Stomach (tissue), 9 donors: Measurements from ENCODE around the gene ZBTB32. TPM values are rescaled to one million over a fixed set of nuclear protein-coding genes. Genes with fewer than 3 reads are reported as not detected.

Experiments
- DNase-seq, 2 donors: peaks; one replicate each; pipeline versions ENCODE4 v3.0.0 to v3.0.0-alpha.2; 2013 to 2019
- H3K27ac ChIP-seq, 5 donors: fragments of 200-600 bp in 4 of 5; sonication (generic) in 4 of 5; one replicate each; pipeline ENCODE4 v1.5.1; 2013 to 2019; ENCODE audit warnings: mild to moderate bottlenecking in 1 of 5, moderate library complexity in 1 of 5
- H3K27me3 ChIP-seq, 3 donors: fragments of 200-600 bp; sonication (generic); one replicate each; pipeline ENCODE4 v1.5.1; 2017 to 2019; ENCODE audit warnings: mixed run types in 1 of 3
- H3K36me3 ChIP-seq, 4 donors: fragments of 200-600 bp; sonication (generic); 1 replicate in 3 of 4; 2 replicates in 1 of 4; pipeline ENCODE4 v1.5.1; 2016 to 2019
- H3K4me1 ChIP-seq, 4 donors: fragments of 200-600 bp; sonication (generic); one replicate each; pipeline ENCODE4 v1.5.1; 2016 to 2019
- H3K4me3 ChIP-seq, 4 donors: fragments of 200-600 bp; sonication (generic) in 3 of 4; one replicate each; pipeline ENCODE4 v1.5.1; 2016 to 2019; ENCODE audit warnings: mild to moderate bottlenecking in 1 of 4
- H3K9me3 ChIP-seq, 4 donors: fragments of 200-600 bp; sonication (generic); one replicate each; pipeline ENCODE4 v1.5.1; 2016 to 2019
- EP300 ChIP-seq: sonication (generic); formaldehyde crosslinking; IDR thresholded peaks from one replicate; pipeline ENCODE4 v1.6.1; 2017; ENCODE audit warnings: antibody characterized with exemption
- POLR2A ChIP-seq, 4 donors: fragments of 450-650 bp; IDR thresholded peaks; one replicate each; pipeline ENCODE4 v1.6.1; 2016; ENCODE audit warnings: antibody characterized with exemption in 4 of 4, control low read depth in 2 of 4, mild to moderate bottlenecking in 1 of 4, moderate library complexity in 1 of 4
- POLR2AphosphoS5 ChIP-seq, 3 donors: sonication (generic); formaldehyde crosslinking; IDR thresholded peaks; one replicate each; pipeline ENCODE4 v1.6.1; 2016; ENCODE audit warnings: antibody characterized with exemption in 3 of 3
- WGBS, 5 donors: extraction: QIAGEN DNeasy Blood & Tissue Kit in 3 of 5; methylation state at CpG; one replicate each; pipeline versions ENCODE4 v1.1.5 to v1.1.7; 2013 to 2018; 5-methylcytosine and 5-hydroxymethylcytosine counted together
- intact Hi-C: fragments of 100-400 bp; cut with DNase I; formaldehyde crosslinking; loops from one replicate; pipeline ENCODE4 v1.15.1; 2023; ENCODE audit warnings: low total_unique reads
- polyA plus RNA-seq, 3 donors: library from polyadenylated mRNA; stranded (reverse); fragments of 200-250 nt; gene quantifications; one replicate each; pipeline ENCODE4 v1.2.3, GENCODE V29; 2013
- total RNA-seq, 5 donors: library from RNA; depleted of rRNA; stranded (reverse); fragments of >200 nt; gene quantifications; one replicate each; pipeline versions ENCODE4 v1.1.0 to v1.2.3, GENCODE V29; 2014 to 2016
- TF ChIP-seq, protein P1 (sequence below), 7 experiments: fragments of 450-650 bp in 4 of 7; fragments of 200-600 bp in 3 of 7; sonication (generic) in 3 of 7; IDR thresholded peaks; one replicate each; pipeline ENCODE4 v1.5.1; 2016 to 2019; ENCODE audit warnings: antibody characterized with exemption in 7 of 7, control low read depth in 2 of 7, mild to moderate bottlenecking in 1 of 7
- donor health status: healthy with polysubstance abuse.
- donor health status: Bipolar disorder and iron deficiency.
- donor health status: healthy.

Gene ZBTB32
- total and polyA plus RNA-seq, 8 donors, result 0.43 to 8.2 (median 0.46) TPM; not detected in 5

- Histone ChIP-seq H3K36me3 (peaks cover 7 to 18% (median 17%) of the 10 kb centered on the region in 4 donors), H3K4me3 (peak overlapping the region; percentile 93 to 98 (median 95)), H3K9me3 (no peaks in the 10 kb centered on the region), H3K27me3 (no peaks in the 10 kb centered on the region), H3K27ac (peak overlapping the region; percentile 84 to 95 (median 94)), H3K4me1 (peaks cover 25 to 45% (median 39%) of the 10 kb centered on the region in 4 donors)
- intact Hi-C loops, result loop anchor here (10.0 kb wide), 1 partner anchor 171 kb away; the partner anchor contains the start of gene TMEM147
- WGBS, 5 donors, result 1 to 5% (median 2%) methylated on average over 45 to 52 of the region's 52 CpGs
- DNase-seq, result peak; percentile 66 to 80
- TF ChIP-seq, protein P1, sequence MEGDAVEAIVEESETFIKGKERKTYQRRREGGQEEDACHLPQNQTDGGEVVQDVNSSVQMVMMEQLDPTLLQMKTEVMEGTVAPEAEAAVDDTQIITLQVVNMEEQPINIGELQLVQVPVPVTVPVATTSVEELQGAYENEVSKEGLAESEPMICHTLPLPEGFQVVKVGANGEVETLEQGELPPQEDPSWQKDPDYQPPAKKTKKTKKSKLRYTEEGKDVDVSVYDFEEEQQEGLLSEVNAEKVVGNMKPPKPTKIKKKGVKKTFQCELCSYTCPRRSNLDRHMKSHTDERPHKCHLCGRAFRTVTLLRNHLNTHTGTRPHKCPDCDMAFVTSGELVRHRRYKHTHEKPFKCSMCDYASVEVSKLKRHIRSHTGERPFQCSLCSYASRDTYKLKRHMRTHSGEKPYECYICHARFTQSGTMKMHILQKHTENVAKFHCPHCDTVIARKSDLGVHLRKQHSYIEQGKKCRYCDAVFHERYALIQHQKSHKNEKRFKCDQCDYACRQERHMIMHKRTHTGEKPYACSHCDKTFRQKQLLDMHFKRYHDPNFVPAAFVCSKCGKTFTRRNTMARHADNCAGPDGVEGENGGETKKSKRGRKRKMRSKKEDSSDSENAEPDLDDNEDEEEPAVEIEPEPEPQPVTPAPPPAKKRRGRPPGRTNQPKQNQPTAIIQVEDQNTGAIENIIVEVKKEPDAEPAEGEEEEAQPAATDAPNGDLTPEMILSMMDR (IDR thresholded peaks at IDR 0.05), result no peak
- no peak for TF ChIP-seq POLR2A (IDR thresholded peaks at IDR 0.05)
- TF ChIP-seq EP300, result no peak
- TF ChIP-seq POLR2AphosphoS5 (IDR thresholded peaks at IDR 0.05), result no peak
Measured at GRCh38 chr19:35715981-35716800, 11.8 kb downstream of the ZBTB32 start.

- peaks cover 25 to 54% (median 43%) of the 10 kb centered on the region in 4 donors for H3K4me1 ChIP-seq
- intact Hi-C loops, result loop anchor here (10.0 kb wide), 1 partner anchor 172 kb away; the partner anchor contains the start of gene TMEM147
- H3K9me3 ChIP-seq, result no peaks in the 10 kb centered on the region
- TF ChIP-seq POLR2AphosphoS5 (IDR thresholded peaks at IDR 0.05), result peak in 2 of 3 donors; percentile 20 to 62
- TF ChIP-seq, protein P1 (IDR thresholded peaks at IDR 0.05), result peak in 5 of 7 experiments; percentile 71 to 96 (median 85)
- TF ChIP-seq EP300, result no peak
- peak overlapping the region; percentile 93 to 98 (median 95) for H3K4me3 ChIP-seq
- peaks cover 15 to 26% (median 25%) of the 10 kb centered on the region in 4 donors for H3K36me3 ChIP-seq
- WGBS, 5 donors, result 0 to 2% (median 0%) methylated on average over 8 to 77 of the region's 77 CpGs
- peak overlapping the region; percentile 84 to 95 (median 94) for H3K27ac ChIP-seq
- DNase-seq, result peak; percentile 87 to 99
- H3K27me3 ChIP-seq, result no peaks in the 10 kb centered on the region
Measured at GRCh38 chr19:35716801-35717664, 12.7 kb downstream of the ZBTB32 start.

GRCh38 chr19:35717665-35718344 lies 13.4 kb downstream of the ZBTB32 start, which contains the start of gene KMT2B:
Gene KMT2B, plus strand, starts transcription at chr19:35718003. Its CDS starts 16 bp downstream, at chr19:35718019.
- Histone ChIP-seq H3K4me1 (peaks cover 25 to 57% (median 46%) of the 10 kb centered on the region in 4 donors), H3K9me3 (no peaks in the 10 kb centered on the region), H3K36me3 (peaks cover 23 to 34% (median 33%) of the 10 kb centered on the region in 4 donors), H3K27ac (peak within 1 kb of the TSS; percentile 87 to 95 (median 94)), H3K4me3 (peak within 1 kb of the TSS; percentile 93 to 99 (median 96)), H3K27me3 (no peaks in the 10 kb centered on the region)
- DNase-seq, result peak in 1 of 2 donors; percentile 96
- TF ChIP-seq EP300 (no peak), POLR2A (IDR thresholded peaks at IDR 0.05) (no peak), POLR2AphosphoS5 (IDR thresholded peaks at IDR 0.05) (peak in 1 of 3 donors; percentile 0)
- TF ChIP-seq, protein P1 (IDR thresholded peaks at IDR 0.05), result no peak
- 0 to 1% (median 1%) methylated on average over 1 to 100 of the region's 109 CpGs for WGBS, 5 donors
- intact Hi-C loops, result loop anchor here (10.0 kb wide), 1 partner anchor 173 kb away; the partner anchor contains the start of gene TMEM147
